GM12872 (cell line): ENCODE results near the gene ALLC.

Experiments
- CTCF ChIP-seq: IDR thresholded peaks from 3 replicates; pipeline ENCODE4 v1.5.1; 2011; ENCODE audit warnings: low read depth, mild to moderate bottlenecking, low read length, moderate library complexity; ENCODE audit not compliant: insufficient read depth

The ALLC gene

GRCh38 chr2:3726511-3726910 is 68.5 kb downstream of the ALLC start:
- no peak for TF ChIP-seq CTCF

GRCh38 chr2:3727397-3728045 is 69.5 kb downstream of the ALLC start:
- no peak for TF ChIP-seq CTCF

- peak; percentile 56 for TF ChIP-seq CTCF
Observed at GRCh38 chr2:3728104-3729054, 70.4 kb downstream of the ALLC start.

- no peak for TF ChIP-seq CTCF
Observed at GRCh38 chr2:3729055-3729448, 71.1 kb downstream of the ALLC start.

- no peak for TF ChIP-seq CTCF
Observed at GRCh38 chr2:3729786-3730185, 71.8 kb downstream of the ALLC start.

- no peak for TF ChIP-seq CTCF
Observed at GRCh38 chr2:3730646-3731045, 72.6 kb downstream of the ALLC start.

- TF ChIP-seq CTCF, result no peak
Observed at GRCh38 chr2:3731829-3732228, 73.8 kb downstream of the ALLC start.
